HG03457 (cell line): ENCODE data around the gene UTRN.
A peak's percentile ranks its signal among the peaks of the same experiment; 100 is the strongest.

Source experiments
- ATAC-seq: cut with Tn5 transposase; IDR thresholded peaks from one replicate; pipeline ENCODE4 v1.9.1; 2021; ENCODE audit warnings: moderate number of reproducible peaks; ENCODE audit not compliant: unreplicated experiment

The UTRN gene

DNA sequence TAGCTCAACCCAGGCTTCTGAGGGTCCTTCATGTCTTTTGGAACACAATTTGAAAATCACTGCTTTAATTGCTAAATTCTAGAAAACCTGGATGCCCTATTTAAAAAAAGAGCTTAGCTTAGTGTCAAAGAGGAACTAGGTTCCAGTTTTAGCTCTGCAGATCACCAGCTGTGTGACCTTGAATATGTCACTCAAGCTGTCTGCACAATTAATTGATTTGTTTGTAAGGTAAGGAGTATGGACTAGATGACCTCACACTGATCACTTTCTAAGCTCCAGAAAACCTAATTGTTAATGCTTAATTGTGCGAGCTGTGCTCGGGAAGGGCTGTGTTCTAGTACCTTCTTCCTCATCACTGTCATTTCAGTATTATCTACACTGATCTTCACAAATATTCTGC, 26.2 kb downstream of the UTRN start:
- ATAC-seq, result no peak

DNA sequence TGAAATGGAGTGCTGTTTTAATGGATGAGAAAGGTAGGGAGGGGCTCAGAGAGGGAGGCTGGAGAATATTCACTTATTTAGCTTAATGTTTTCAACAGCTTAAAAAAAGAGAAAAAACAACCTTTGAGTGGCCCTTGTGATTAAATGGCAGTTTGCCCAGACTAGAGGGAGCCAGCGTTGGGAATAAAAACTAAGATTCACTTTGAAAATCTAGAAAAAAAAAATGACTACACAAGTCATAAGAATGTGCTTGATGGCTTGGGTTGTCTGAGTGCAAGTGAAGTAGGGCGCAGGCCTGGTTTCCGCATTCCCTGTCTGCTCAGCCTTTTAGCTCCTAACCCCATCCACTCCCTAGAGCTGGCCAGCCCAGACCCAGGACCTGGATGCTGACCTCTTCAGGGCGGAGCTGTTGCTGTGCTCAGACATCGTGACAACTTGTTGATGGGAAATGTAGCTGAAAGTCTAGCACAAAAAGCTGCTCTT, 28.9 kb downstream of the UTRN start:
- ATAC-seq, result no peak

DNA sequence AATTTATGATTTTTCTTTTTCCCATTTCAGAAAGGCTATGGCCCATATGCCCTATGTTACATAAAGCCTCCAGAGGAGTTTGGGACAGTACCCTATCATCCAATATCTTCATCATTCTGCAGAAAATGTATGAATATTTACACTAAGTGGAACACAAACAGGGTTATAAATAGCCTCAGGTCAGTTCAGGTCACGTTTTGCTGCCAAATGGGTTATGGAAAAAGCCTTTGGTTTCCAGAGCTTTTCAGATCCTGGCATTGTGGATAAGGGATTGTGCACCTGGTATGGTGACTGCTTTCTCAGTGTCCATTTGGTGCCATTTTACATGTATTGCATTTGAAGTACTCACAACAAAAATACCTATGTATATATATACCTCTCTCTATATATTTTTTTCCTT, 29.4 kb downstream of the UTRN start:
- no peak for ATAC-seq

GRCh38 chr6:144315226-144315980, 30.3 kb downstream of the UTRN start:
- ATAC-seq, result no peak

DNA sequence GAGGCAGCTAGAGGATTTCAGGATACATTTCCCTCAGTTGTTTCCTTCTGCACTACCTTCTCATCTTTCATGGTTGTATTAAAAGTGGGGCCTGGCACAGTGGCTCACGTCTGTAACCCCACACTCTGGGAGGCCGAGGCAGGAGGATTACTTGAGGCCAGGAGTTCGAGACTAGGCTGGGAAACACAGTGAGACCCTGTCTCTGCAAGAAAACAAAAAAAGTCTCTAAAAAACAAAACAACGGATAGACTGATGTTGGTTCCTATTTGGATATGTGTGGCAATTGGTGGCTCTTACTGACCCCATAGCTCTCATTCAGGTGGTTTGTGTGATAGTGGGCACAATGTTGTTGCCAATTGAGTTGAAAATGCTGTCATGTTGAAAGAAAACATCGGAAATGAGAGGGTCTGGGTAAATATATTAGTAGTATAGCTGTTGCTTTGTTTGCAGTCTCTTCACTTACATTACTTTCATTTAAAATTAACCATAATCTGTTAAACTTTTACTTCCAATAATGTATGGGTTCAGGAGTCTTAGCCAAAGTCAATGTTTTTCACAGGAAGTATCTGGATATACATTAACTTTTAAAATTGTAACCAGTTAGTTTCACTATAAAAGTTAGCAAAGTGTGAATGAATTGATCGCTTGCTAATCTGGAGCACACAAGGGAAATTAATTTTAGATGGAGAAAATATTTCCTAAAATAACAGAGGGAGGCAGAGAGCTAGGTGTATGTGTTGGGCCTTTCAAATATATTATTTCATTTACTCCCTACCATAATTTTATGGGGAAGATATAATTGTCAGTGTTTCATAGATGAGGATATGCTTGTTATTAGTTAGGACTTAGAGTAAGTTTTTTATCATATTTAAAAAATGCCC, 31.1 kb downstream of the UTRN start:
- peak; percentile 79 for ATAC-seq

DNA sequence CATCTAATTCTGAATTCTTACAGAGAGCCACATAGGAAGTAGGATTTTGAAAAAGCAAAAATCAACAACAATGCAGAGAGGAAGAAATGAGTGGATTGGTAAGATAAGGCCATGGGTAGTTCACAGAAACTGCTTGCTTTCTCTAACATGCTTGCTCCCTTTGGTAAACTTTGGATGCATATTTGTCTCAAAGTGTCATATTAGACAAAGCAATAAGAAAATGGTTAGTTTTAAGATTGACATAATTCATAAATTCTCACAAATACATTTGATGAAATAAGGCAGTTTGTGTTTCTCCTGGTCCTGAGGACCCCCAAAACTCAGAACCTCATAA, 31.7 kb downstream of the UTRN start:
- ATAC-seq, result no peak

GRCh38 chr6:144317736-144318135, 32.6 kb downstream of the UTRN start:
- ATAC-seq, result no peak

DNA sequence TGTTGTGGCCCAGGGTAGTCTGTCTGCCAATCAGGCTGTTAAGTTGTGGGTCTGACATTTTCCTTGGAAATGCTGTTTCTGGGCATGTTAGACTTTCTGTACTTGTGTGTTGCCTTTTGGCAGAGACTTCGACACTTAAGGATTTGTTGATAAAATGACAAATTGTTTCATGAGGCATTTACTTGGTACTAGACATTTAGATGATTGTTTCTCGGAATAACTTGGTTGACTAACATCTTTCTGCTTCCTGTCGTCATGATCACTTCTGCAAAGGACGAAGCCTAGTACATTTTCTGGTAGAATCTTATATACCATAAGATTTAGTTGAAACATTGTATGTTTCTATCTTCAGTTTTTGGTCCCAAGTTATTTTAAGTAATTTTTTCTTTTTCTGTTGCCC, 34.1 kb downstream of the UTRN start:
- no peak for ATAC-seq

DNA sequence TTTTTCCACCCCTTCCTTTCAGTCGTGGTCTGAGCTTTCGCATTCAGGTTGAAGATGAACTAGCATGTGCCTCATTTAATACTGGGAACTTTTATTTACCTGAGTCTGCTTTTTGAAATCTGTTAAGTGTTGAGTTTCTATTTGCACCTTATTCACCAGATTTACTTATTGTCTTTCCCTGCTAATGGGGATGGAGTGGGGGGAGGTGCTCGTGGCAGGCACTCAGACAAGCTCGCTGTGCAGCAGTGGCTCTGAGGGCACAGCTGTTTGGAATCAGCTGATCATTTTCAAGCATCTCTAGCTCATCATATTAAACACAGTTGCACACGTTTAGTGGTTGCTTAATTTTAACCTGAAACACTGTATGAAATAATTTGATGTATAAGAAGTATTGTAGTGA, 35.6 kb downstream of the UTRN start:
- no peak for ATAC-seq

- ATAC-seq, result no peak
Measured at GRCh38 chr6:144321839-144322591, 36.9 kb downstream of the UTRN start.

GRCh38 chr6:144325232-144325631, 40.1 kb downstream of the UTRN start:
- ATAC-seq, result no peak

DNA sequence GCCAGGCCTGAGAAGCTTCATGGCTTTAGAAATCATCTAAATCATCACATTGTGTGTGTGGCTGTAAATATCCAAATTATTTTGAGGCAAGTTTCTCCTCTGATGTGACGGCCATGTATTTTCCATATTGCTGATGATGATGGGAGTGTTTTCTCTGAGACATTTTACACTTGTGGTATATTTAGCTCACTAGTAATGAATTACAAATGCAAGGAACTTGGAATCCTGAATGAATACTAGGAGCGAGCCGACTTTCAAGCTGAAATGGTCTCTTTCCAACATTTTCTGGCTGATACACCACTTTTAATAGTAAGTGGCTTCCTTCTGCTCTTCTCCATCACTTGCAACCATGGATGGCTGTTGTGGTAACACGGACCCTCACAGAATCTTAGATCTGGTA, 41.3 kb downstream of the UTRN start:
- ATAC-seq, result no peak

DNA sequence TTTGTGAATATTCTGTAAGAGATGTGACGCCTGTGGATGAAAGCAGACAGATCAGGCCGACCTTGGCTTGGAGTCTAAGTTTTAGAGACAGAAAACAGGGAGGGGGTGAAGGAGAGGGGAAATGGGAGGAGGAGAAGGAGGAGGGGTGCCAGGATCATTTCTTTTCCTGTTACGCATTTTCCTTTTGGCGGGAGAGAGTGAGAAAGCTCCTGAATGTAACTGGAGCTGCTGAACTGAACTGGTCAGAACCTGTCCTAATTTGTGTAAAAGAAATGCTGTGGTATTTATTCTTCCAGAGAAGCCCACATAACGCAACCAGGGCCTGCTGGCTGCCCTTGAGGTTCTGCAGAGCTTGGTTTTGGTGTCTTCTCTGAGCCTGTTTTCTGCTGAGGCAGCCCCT, 41.9 kb downstream of the UTRN start:
- no peak for ATAC-seq

- ATAC-seq, result no peak
Measured at GRCh38 chr6:144330017-144330987, 45.2 kb downstream of the UTRN start.

DNA sequence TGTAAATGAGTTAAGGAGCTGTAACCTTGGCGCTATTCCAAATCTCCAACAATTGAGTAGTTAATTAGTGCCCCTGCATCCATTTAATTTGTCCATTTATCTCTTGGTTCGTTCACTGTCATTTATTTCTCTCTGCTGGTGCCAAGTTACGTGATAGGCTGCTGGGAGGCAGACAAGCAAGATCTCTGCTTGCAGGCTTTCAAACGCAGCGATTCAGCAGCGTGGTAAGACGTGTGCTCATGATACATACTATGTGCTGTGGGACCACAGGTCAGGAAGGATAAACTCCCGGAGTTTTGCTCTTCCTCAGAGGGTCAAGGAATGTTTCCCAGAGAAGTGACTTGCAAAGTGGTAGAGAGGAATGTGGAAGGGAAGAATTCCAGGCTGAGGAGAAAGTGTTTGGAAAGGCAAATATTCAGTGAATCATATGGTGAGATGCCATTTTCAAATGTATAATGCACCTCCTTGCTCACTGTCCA, 46.4 kb downstream of the UTRN start:
- ATAC-seq, result no peak

- ATAC-seq, result no peak
Measured at GRCh38 chr6:144332177-144332576, 47.0 kb downstream of the UTRN start.

DNA sequence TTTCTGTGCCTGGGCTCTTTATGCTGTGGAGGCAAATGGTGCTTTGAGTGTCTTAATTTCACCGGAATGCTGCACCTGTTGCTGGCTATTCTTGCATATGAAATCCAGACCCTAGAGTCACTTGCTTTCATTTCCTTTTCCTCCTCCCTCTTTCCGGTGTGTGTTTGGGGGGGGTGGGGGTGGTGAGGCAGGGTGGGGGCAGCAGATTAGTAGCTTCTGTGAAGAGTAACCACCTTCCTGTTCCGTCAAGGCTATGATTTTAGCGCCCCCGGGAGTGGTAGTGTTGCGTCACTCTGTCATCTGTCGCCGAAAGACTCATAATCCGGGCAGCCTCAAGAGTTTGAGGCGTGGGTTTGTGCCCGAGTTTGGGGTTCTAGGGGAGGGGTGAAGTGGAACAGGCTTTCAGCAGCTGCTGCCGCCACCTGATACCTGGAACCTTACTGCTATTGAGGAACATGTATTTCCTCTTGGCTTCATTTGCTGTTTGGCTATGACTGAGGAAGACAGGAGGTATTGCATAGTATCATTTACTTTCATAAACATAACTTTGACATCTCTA, 49.1 kb downstream of the UTRN start:
- ATAC-seq, result no peak
